Pancreas (tissue), 10 donors: Measurements from ENCODE around the gene TRIM47. TPM values are rescaled to one million over a fixed set of nuclear protein-coding genes. Genes with fewer than 3 reads are reported as not detected.
A peak's percentile ranks its signal among the peaks of the same experiment; 100 is the strongest.
"Not testable (repeated sequence)": the region's sequence is repeated elsewhere in the genome, so short reads cannot be mapped to it uniquely, and the experiment has no call there.

Source experiments
- ATAC-seq, 4 donors: fragments of 200-7000 bp; cut with Tn5 transposase; one replicate each; pipeline versions ENCODE4 v1.8.0 to v1.9.1; 2020; ENCODE audit warnings: mild to moderate bottlenecking in 4 of 4, moderate library complexity in 4 of 4
- DNase-seq, 6 donors: peaks; one replicate each; pipeline ENCODE4 v3.0.0-alpha.2; 2020
- FAIRE-seq: peaks from 2 replicates; lab custom pipeline; 2012; peaks lifted over from hg19 to GRCh38; lab: Jason Lieb, UNC
- H3K27ac ChIP-seq, 4 donors: fragments of 200-600 bp; sonication (generic); 1 replicate in 3 of 4; 2 replicates in 1 of 4; pipeline versions ENCODE4 v1.5.0 to v1.8.0; 2020
- H3K27me3 ChIP-seq, 4 donors: fragments of 200-600 bp; one replicate each; pipeline ENCODE4 v1.8.0; 2021
- H3K36me3 ChIP-seq, 3 donors: fragments of 200-600 bp; sonication (generic) in 1 of 3; one replicate each; pipeline versions ENCODE4 v1.5.0 to v1.8.0; 2020 to 2021
- H3K4me1 ChIP-seq, 3 donors: fragments of 200-600 bp; one replicate each; pipeline ENCODE4 v1.8.0; 2021
- H3K4me3 ChIP-seq, 4 donors: fragments of 200-600 bp; sonication (generic) in 2 of 4; one replicate each; pipeline versions ENCODE4 v1.5.0 to v1.8.0; 2020 to 2021
- H3K9me3 ChIP-seq, 4 donors: fragments of 200-600 bp; one replicate each; pipeline ENCODE4 v1.8.0; 2021
- CTCF ChIP-seq, 4 donors: fragments of 200-600 bp; sonication (generic) in 3 of 4; IDR thresholded peaks; one replicate each; pipeline versions ENCODE4 v1.5.0 to v1.8.0; 2021; ENCODE audit warnings: antibody characterized with exemption in 4 of 4
- WGBS, 2 donors: extraction: QIAGEN DNeasy Blood & Tissue Kit; methylation state at CpG; one replicate each; pipeline ENCODE4 v1.1.7; 2013; 5-methylcytosine and 5-hydroxymethylcytosine counted together
- intact Hi-C, 3 donors: fragments of 100-400 bp; cut with DNase I; formaldehyde crosslinking; loops; one replicate each; pipeline versions ENCODE4 v1.11.1 to v1.14.2; 2022
- polyA plus RNA-seq, 2 donors: library from polyadenylated mRNA; stranded (reverse); fragments of 200-250 nt; gene quantifications; one replicate each; pipeline ENCODE4 v1.2.3, GENCODE V29; 2013
- total RNA-seq, 6 donors: library from RNA; stranded (reverse); fragmentation: NEBNext Ultra II Directional in 4 of 6; extraction: Animal tissue kit (Norgen Biotek cat#: 25700) in 4 of 6; gene quantifications; one replicate each; pipeline versions ENCODE4 v1.2.1 to v1.2.4, GENCODE V29; 2021 to 2023
- donor health status: healthy with polysubstance abuse.
- donor health status: DM: no; HTN: no; CAD: no; lungs with moderate emphysema.
- donor health status: DM: no; HTN: no; CAD: no.
- donor health status: control.
- donor health status: control.
- donor health status: Bipolar disorder and iron deficiency.
- donor health status: DM: yes; HTN: yes; CAD: no.
- donor health status: DM: no; HTN: no; CAD: no.
- donor health status: DM: no; HTN: no; CAD: no.
- donor health status: DM: yes; HTN: yes; CAD: no.

TRIM47 gene
- total and polyA plus RNA-seq, 8 donors = 4.2 to 58.2 (median 28.9) TPM

GRCh38 chr17:75872434-75873351 is 5.7 kb downstream of the TRIM47 start:
- WGBS, 2 donors = 48 to 57% methylated on average over 13 of the region's 13 CpGs
- no peak for TF ChIP-seq CTCF (IDR thresholded peaks at IDR 0.05)
- peaks cover 6 to 29% (median 27%) of the 10 kb centered on the region in 3 donors for H3K4me1 ChIP-seq
- no peak overlapping the region for H3K4me3 ChIP-seq
- intact Hi-C loops = no loop called here
- ATAC-seq = peak in 3 of 4 donors; percentile 15 to 38 (median 20)
- DNase-seq = peak in 2 of 6 donors; percentile 51 to 77
- H3K9me3 ChIP-seq = no peaks in the 10 kb centered on the region
- no peaks in the 10 kb centered on the region for H3K27me3 ChIP-seq
- H3K36me3 ChIP-seq = no peaks in the 10 kb centered on the region
- FAIRE-seq = no peak
- H3K27ac ChIP-seq = peak overlapping the region; percentile 22 to 84 (median 63)

- DNase-seq, H3K4me3 ChIP-seq, H3K9me3 ChIP-seq, H3K27me3 ChIP-seq, FAIRE-seq, H3K36me3 ChIP-seq, intact Hi-C loops, ATAC-seq: not testable (repeated sequence)
- Histone ChIP-seq H3K4me1 (peaks cover 0 to 12% (median 9%) of the 10 kb centered on the region in 3 donors), H3K27ac (peak overlapping the region in 1 of 4 donors; percentile 9)
- 78 to 82% methylated on average over 10 of the region's 10 CpGs for WGBS, 2 donors
Observed at GRCh38 chr17:75870228-75870627, 8.2 kb downstream of the TRIM47 start.

- H3K27ac ChIP-seq = peak overlapping the region in 1 of 4 donors; percentile 9
- intact Hi-C loops = no loop called here
- ATAC-seq (peak in 1 of 4 donors; percentile 8), FAIRE-seq (no peak), DNase-seq (no peak)
- no peak overlapping the region for H3K4me3 ChIP-seq
- H3K27me3 ChIP-seq = no peaks in the 10 kb centered on the region
- no peak for TF ChIP-seq CTCF (IDR thresholded peaks at IDR 0.05)
- no peaks in the 10 kb centered on the region for H3K9me3 ChIP-seq
- peaks cover 0 to 11% (median 9%) of the 10 kb centered on the region in 3 donors for H3K4me1 ChIP-seq
- WGBS, 2 donors = 70 to 71% methylated on average over 23 of the region's 23 CpGs
- H3K36me3 ChIP-seq = no peaks in the 10 kb centered on the region
Observed at GRCh38 chr17:75869282-75870141, 8.9 kb downstream of the TRIM47 start.

GRCh38 chr17:75868730-75869281 is 9.6 kb downstream of the TRIM47 start:
- ATAC-seq, intact Hi-C loops, H3K9me3 ChIP-seq, H3K4me3 ChIP-seq, H3K27me3 ChIP-seq, FAIRE-seq, DNase-seq, H3K36me3 ChIP-seq, H3K27ac ChIP-seq: not testable (repeated sequence)
- peaks cover 0 to 11% (median 9%) of the 10 kb centered on the region in 3 donors for H3K4me1 ChIP-seq
- 81 to 84% methylated on average over 12 of the region's 12 CpGs for WGBS, 2 donors

GRCh38 chr17:75865404-75866188 is 12.8 kb downstream of the TRIM47 start:
- intact Hi-C loops, H3K9me3 ChIP-seq, H3K36me3 ChIP-seq, DNase-seq, H3K4me3 ChIP-seq, H3K4me1 ChIP-seq, H3K27me3 ChIP-seq, H3K27ac ChIP-seq, FAIRE-seq, ATAC-seq: not testable (repeated sequence)
- 76 to 78% methylated on average over 14 to 16 of the region's 17 CpGs for WGBS, 2 donors

- H3K4me3 ChIP-seq, intact Hi-C loops, H3K27ac ChIP-seq, H3K9me3 ChIP-seq, FAIRE-seq, H3K27me3 ChIP-seq, ATAC-seq, H3K36me3 ChIP-seq, DNase-seq, H3K4me1 ChIP-seq: not testable (repeated sequence)
- 84 to 93% methylated on average over 4 of the region's 4 CpGs for WGBS, 2 donors
Observed at GRCh38 chr17:75864887-75865286, 13.5 kb downstream of the TRIM47 start.
